ENCODE results near the gene PNPLA8. TPM values are rescaled to one million over a fixed set of nuclear protein-coding genes. Genes with fewer than 3 reads are reported as not detected.
A peak's percentile ranks its signal among the peaks of the same experiment; 100 is the strongest.

PNPLA8 gene
- total RNA-seq, result 26.3 and 36.6 TPM in 2 replicates

GRCh38 chr7:108525985-108526767 is at the start of gene PNPLA8:
PNPLA8 (minus strand) TSS chr7:108526135; CDS start chr7:108515491, 10,644 bp downstream.
- H3K27me3 ChIP-seq (ENCODE audit: control insufficient read depth, insufficient read depth, low read length), result no peaks in the 10 kb centered on the region
- FAIRE-seq, result no peak

GRCh38 chr7:108575156-108575555 is 49.2 kb upstream of the PNPLA8 start:
- FAIRE-seq (no peak), DNase-seq (ENCODE audit: low read depth) (no peak)
- H3K27me3 ChIP-seq (ENCODE audit: control insufficient read depth, insufficient read depth, low read length), result no peaks in the 10 kb centered on the region
- H3K36me3 ChIP-seq (ENCODE audit: control insufficient read depth, insufficient read depth, low read length), result no peaks in the 10 kb centered on the region
- TF ChIP-seq CTCF (IDR thresholded peaks at IDR 0.05; ENCODE audit: insufficient read depth, low read length, severe bottlenecking), result no peak
- H3K4me3 ChIP-seq (ENCODE audit: low read depth, low read length), result no peak overlapping the region

More at GRCh38 chr7:108525985-108526767, at the start of gene PNPLA8:
- H3K36me3 ChIP-seq (ENCODE audit: control insufficient read depth, insufficient read depth, low read length), result no peaks in the 10 kb centered on the region
- no peak for TF ChIP-seq CTCF (IDR thresholded peaks at IDR 0.05; ENCODE audit: insufficient read depth, low read length, severe bottlenecking)
- DNase-seq (ENCODE audit: low read depth), result peak; percentile 96
- peak within 1 kb of the TSS; percentile 98 for H3K4me3 ChIP-seq (ENCODE audit: low read depth, low read length)

GRCh38 chr7:108572480-108572879 is 46.5 kb upstream of the PNPLA8 start:
- FAIRE-seq (no peak), DNase-seq (ENCODE audit: low read depth) (no peak)
- H3K36me3 ChIP-seq (ENCODE audit: control insufficient read depth, insufficient read depth, low read length), result no peaks in the 10 kb centered on the region
- H3K4me3 ChIP-seq (ENCODE audit: low read depth, low read length), result no peak overlapping the region
- no peak for TF ChIP-seq CTCF (IDR thresholded peaks at IDR 0.05; ENCODE audit: insufficient read depth, low read length, severe bottlenecking)
- no peaks in the 10 kb centered on the region for H3K27me3 ChIP-seq (ENCODE audit: control insufficient read depth, insufficient read depth, low read length)

GRCh38 chr7:108570146-108570755 is 44.3 kb upstream of the PNPLA8 start:
- TF ChIP-seq CTCF (IDR thresholded peaks at IDR 0.05; ENCODE audit: insufficient read depth, low read length, severe bottlenecking), result no peak
- H3K36me3 ChIP-seq (ENCODE audit: control insufficient read depth, insufficient read depth, low read length), result no peaks in the 10 kb centered on the region
- peak overlapping the region; percentile 86 for H3K4me3 ChIP-seq (ENCODE audit: low read depth, low read length)
- H3K27me3 ChIP-seq (ENCODE audit: control insufficient read depth, insufficient read depth, low read length), result no peaks in the 10 kb centered on the region
- DNase-seq (ENCODE audit: low read depth) (peak; percentile 64), FAIRE-seq (no peak)

- no peaks in the 10 kb centered on the region for H3K27me3 ChIP-seq (ENCODE audit: control insufficient read depth, insufficient read depth, low read length)
- H3K4me3 ChIP-seq (ENCODE audit: low read depth, low read length), result peak within 1 kb of the TSS; percentile 86
- TF ChIP-seq CTCF (IDR thresholded peaks at IDR 0.05; ENCODE audit: insufficient read depth, low read length, severe bottlenecking), result peak; percentile 5
- H3K36me3 ChIP-seq (ENCODE audit: control insufficient read depth, insufficient read depth, low read length), result no peaks in the 10 kb centered on the region
- FAIRE-seq (no peak), DNase-seq (ENCODE audit: low read depth) (peak; percentile 99)
Measured at GRCh38 chr7:108569381-108570145, 43.6 kb upstream of the PNPLA8 start, which contains the start of the genes DNAJB9 and THAP5. DNAJB9 (plus strand) TSS chr7:108569874; CDS start chr7:108571727, 1,853 bp downstream. THAP5 (minus strand) TSS chr7:108569706; CDS start chr7:108569569, 137 bp downstream.

Data from bronchial epithelial cell (primary cell).